Muscle of leg (tissue), 11 donors: ENCODE measurements around the gene NINJ1. TPM values are rescaled to one million over a fixed set of nuclear protein-coding genes. Genes with fewer than 3 reads are reported as not detected.

Experiments used
- DNase-seq: peaks from one replicate; pipeline ENCODE4 v3.0.0; 2013
- H3K27ac ChIP-seq: one replicate; pipeline ENCODE4 v1.5.1; 2013; ENCODE audit warnings: mild to moderate bottlenecking, low read length, control low read depth
- H3K27me3 ChIP-seq: one replicate; pipeline ENCODE4 v1.6.1; 2013; ENCODE audit warnings: low read length; ENCODE audit not compliant: control insufficient read depth, insufficient read depth
- H3K36me3 ChIP-seq: one replicate; pipeline ENCODE4 v1.6.1; 2013; ENCODE audit warnings: low read length; ENCODE audit not compliant: control insufficient read depth, insufficient read depth
- H3K4me1 ChIP-seq: one replicate; pipeline ENCODE4 v1.6.1; 2013; ENCODE audit warnings: low read length; ENCODE audit not compliant: control insufficient read depth, insufficient read depth
- H3K4me3 ChIP-seq: one replicate; pipeline ENCODE4 v1.5.1; 2013; ENCODE audit warnings: low read length, control low read depth
- H3K9me3 ChIP-seq: replicated peaks from 2 replicates; pipeline ENCODE4 v1.6.1; 2013; ENCODE audit warnings: low read depth, low read length; ENCODE audit not compliant: control insufficient read depth
- WGBS: methylation state at CpG from one replicate; pipeline ENCODE4 v1.1.5; 2013; ENCODE audit warnings: missing lambda C conversion rate; ENCODE audit not compliant: insufficient coverage; 5-methylcytosine and 5-hydroxymethylcytosine counted together
- polyA plus RNA-seq, 8 donors: library from polyadenylated mRNA; unstranded; fragments of 120-200 nt; gene quantifications; one replicate each; pipeline versions ENCODE4 v1.2.1 to v1.2.3, GENCODE V29; 2013; ENCODE audit warnings: inconsistent platforms in 1 of 8, low replicate concordance in 1 of 8; ENCODE audit not compliant: insufficient read length in 8 of 8, insufficient read depth in 1 of 8
- total RNA-seq: library from RNA; stranded (reverse); fragments of 120-200 nt; gene quantifications from one replicate; pipeline ENCODE4 v1.2.4, GENCODE V29; 2013

The NINJ1 gene
- total and polyA plus RNA-seq, 9 donors, result 23.9 to 39.8 (median 28.1) TPM

DNA sequence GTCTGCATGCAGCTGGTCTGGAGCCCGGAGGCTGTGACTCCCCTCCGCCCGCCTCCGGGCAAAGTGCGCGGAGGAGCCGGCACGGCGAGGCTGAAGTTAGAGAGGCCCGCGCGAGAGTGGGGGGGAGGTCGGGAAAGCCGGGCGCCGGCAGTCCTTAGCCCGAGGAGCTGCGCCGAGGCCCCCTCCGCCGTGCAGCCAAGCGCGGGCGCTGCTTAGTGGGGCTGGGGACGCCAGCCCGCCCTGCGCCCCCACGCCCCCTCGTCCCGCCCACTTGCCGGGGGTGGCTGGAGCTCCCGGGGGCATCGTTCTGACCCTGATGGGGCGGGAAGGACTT lies 403 bp downstream of the NINJ1 start:
- no peaks in the 10 kb centered on the region for H3K27me3 ChIP-seq
- H3K27ac ChIP-seq, result peak overlapping the region; percentile 96
- H3K36me3 ChIP-seq, result peaks cover 5% of the 10 kb centered on the region
- peak; percentile 92 for DNase-seq
- peaks cover 3% of the 10 kb centered on the region for H3K9me3 ChIP-seq
- H3K4me3 ChIP-seq, result peak overlapping the region; percentile 87
- 2% methylated on average over 34 of the region's 34 CpGs for WGBS
- peaks cover 66% of the 10 kb centered on the region for H3K4me1 ChIP-seq

DNA sequence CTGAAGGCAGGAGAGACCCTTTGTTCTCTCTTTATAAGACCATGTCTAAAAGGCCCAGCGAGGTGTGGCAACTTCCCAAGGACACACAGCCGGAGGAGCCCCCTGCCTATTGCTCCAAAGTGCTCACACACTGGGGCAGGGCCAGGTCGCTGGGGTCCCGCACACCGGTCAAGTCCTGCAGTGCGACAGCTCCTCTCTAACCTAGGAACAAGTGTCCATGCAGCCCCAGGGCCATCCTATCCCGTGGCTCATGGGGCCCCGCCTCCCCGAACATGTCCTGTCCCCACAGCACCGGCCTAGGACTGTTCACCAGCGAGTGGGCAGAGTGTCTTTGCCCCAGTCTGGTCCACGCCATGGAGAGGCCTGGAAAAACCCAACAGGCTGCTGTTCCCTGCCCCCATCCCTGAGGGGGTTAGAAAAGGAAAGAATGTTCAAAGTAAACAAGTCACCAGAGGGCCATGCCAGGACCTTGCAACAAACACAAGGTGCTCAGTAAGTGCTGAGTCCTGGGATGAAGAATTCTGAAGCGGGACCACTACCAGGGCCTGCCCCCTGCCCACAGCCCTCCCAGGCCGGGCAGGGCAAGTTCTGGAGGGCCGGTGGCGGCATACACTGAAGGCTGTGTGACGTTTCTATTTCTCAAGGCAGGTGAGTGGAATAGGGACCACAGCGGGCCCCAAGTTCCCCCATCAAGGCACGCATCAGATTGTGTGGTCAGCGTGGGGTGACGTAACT lies 938 bp downstream of the NINJ1 start:
- Histone ChIP-seq H3K27ac (peak overlapping the region; percentile 96), H3K27me3 (no peaks in the 10 kb centered on the region), H3K4me3 (peak overlapping the region; percentile 87), H3K9me3 (no peaks in the 10 kb centered on the region), H3K4me1 (peaks cover 72% of the 10 kb centered on the region), H3K36me3 (peaks cover 7% of the 10 kb centered on the region)
- peak; percentile 38 for DNase-seq
- 22% methylated on average over 20 of the region's 21 CpGs for WGBS

DNA sequence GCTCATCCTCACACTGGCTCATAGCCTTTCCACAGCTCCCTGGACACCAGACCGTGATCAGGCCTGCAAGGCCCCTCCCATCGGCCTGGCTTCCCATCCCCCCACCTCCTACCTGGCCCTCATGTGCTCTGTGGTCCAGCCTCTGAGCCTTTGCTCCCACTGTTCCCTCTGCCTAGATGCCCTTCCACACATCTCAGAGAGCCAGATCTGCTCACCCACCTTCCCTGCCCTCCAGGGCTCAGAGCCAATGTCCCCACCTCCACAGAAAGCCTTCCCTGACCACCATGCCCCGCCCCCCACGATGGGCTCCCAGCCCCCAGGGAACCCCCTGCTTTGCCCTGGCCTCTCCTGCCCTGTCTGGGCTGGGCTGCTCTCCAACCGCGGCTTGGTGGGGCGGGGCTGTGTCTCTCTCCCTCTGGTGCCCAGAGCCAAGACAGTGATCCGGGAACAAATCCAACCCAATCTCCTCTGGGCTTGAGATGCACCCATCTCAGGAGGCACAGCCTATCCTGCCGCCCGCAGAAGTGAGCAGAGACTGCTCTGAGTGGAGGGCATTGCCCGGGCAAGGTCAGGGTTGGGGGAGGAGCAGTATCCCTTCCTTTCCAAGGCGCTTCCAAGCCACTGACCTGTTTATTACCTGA lies 1.6 kb downstream of the NINJ1 start:
- Histone ChIP-seq H3K4me1 (peaks cover 79% of the 10 kb centered on the region), H3K36me3 (peaks cover 7% of the 10 kb centered on the region), H3K27me3 (no peaks in the 10 kb centered on the region), H3K4me3 (peak overlapping the region; percentile 87), H3K27ac (peak overlapping the region; percentile 96), H3K9me3 (no peaks in the 10 kb centered on the region)
- DNase-seq, result peak; percentile 43
- 38% methylated on average over 9 of the region's 12 CpGs for WGBS

DNA sequence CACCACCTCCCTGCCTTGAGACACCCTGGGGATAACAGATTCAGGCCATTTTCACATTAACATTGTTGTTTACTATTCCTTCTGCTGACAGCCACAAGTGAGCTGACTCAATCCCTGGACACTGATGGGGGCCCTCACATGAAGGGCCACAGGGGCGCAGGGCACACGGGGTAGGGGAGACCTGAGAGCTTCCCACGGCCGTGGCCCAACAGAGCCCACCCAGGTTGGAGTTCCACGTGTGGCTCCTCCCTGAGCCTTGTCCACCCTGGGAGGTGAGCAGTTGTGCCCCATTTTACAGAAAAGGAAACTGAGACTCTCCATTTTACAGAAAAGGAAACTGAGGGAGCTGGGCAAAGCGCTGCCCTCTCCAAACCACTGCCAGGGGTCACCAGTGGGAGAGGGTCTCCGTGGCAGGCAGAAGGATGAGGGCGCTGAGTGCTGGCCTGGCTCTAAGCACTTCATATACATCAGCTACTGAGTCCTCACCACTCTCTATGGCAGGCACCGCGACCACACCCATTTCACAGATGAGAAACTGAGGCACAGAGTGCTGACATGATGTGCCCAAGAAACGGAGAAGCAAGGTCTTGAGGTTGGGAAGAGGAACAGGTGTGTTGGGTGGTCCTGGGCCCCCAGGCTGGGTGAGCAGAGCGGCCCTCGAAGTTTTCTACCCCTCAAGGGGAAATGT lies 2.3 kb downstream of the NINJ1 start:
- peak overlapping the region; percentile 71 for H3K27ac ChIP-seq
- H3K4me1 ChIP-seq, result peaks cover 85% of the 10 kb centered on the region
- peaks cover 7% of the 10 kb centered on the region for H3K36me3 ChIP-seq
- DNase-seq, result peak; percentile 8
- H3K4me3 ChIP-seq, result peak overlapping the region; percentile 0
- H3K9me3 ChIP-seq, result no peaks in the 10 kb centered on the region
- WGBS, result 95% methylated on average over 3 of the region's 13 CpGs
- H3K27me3 ChIP-seq, result no peaks in the 10 kb centered on the region

DNA sequence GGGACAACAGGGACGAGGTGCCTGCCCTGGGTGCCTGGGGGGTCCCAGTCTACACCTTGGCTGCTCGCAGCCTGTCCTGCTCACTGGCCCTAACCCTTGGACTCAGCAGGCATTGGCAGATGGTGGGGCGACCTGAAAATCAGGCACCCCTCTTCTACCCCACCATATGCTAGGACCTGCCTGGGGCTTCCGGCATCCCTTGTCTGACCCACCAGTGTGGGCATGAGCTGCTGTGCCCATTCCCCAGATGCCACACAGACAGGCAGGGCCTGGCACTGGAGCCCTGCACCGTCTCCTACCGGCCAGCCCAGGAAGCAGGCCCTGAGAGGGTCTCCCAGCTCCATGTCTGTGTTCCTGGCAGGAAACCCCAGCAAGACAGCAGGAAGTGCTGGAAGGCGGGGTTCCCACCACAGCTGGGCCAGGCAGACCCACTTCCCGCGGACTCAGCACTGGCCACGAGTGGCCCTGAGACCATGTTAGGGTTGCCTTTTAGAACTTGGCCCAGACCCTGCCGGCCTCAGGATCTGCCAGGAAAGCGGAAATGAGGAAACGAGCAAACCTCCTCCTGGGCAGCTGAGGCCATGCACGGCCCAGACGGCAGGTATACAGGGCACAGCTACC lies 3.1 kb downstream of the NINJ1 start:
- WGBS, result 50% methylated on average over 13 of the region's 15 CpGs
- no peaks in the 10 kb centered on the region for H3K27me3 ChIP-seq
- H3K4me1 ChIP-seq, result peaks cover 91% of the 10 kb centered on the region
- H3K36me3 ChIP-seq, result peaks cover 7% of the 10 kb centered on the region
- DNase-seq, result peak; percentile 79
- no peak overlapping the region for H3K4me3 ChIP-seq
- H3K27ac ChIP-seq, result peak overlapping the region; percentile 71
- H3K9me3 ChIP-seq, result no peaks in the 10 kb centered on the region

DNA sequence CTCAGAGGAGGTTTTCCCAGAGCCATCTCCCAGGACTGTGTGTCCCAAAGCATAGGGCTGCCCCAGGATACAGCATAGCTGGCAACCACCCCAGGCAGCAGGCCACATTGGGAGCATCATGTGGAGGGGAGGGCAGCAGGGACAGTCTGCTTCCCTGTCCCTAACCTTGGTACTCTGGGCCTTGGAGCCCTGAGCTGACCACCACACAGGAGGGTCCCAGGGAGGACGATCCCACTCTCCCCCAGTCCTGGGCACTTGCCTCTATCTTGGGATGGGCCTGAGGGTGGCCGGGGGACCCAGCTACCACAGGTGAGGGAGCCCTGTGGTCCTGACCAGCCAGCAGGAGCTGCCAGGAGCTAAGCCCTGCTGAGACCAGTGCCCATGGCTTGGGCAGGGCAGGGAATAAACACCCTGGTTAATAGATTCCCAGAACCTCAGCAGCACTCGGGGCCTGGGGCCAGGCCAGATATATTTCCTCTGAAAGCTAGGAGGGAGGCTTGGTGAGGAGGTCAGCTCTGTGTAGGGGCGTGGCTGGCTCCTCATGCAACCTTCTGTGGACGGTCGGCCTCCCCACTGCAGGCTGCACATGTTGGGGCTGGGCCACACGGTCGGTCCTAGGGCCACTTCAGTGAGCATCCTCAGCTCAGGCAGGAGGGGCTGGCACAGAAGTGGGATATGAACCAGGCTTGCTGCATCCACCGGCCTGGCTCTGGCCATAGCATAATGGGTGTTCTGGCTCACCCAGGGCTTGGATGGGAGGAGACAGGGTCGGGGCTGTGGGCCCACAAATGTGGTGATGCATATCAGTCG lies 4.2 kb downstream of the NINJ1 start:
- peaks cover 16% of the 10 kb centered on the region for H3K36me3 ChIP-seq

DNA sequence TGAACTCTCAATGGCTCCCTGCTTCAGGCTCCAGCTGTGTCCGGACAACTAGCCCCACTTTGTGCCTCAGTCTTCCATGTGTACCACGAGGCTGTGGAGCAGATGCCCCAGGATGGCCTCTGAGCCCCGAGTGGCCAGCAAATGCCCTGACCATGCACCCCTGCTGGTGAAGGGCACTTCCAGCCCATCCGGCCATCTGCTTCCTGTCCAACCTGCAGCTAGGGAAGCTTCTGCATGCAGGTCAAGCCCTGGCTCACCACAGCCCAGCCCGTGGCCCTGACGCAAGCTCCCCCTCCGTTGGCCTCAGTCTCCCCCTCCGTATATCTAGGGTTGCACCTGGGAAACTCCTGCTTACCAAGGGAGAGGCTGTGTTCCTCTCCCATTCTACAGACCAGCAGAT lies 4.8 kb downstream of the NINJ1 start:
- H3K27me3 ChIP-seq, result no peaks in the 10 kb centered on the region
- H3K4me1 ChIP-seq, result peaks cover 76% of the 10 kb centered on the region
- H3K36me3 ChIP-seq, result peaks cover 20% of the 10 kb centered on the region
- WGBS, result 44% methylated on average over 5 of the region's 8 CpGs
- H3K9me3 ChIP-seq, result no peaks in the 10 kb centered on the region
- no peak overlapping the region for H3K4me3 ChIP-seq
- DNase-seq, result no peak
- peak overlapping the region; percentile 42 for H3K27ac ChIP-seq

More for the DNA sequence above, 4.2 kb downstream of the NINJ1 start:
- WGBS, result 59% methylated on average over 4 of the region's 11 CpGs
- Histone ChIP-seq H3K9me3 (no peaks in the 10 kb centered on the region), H3K27me3 (no peaks in the 10 kb centered on the region), H3K27ac (peak overlapping the region; percentile 42), H3K4me3 (no peak overlapping the region), H3K4me1 (peaks cover 82% of the 10 kb centered on the region)
- no peak for DNase-seq

DNA sequence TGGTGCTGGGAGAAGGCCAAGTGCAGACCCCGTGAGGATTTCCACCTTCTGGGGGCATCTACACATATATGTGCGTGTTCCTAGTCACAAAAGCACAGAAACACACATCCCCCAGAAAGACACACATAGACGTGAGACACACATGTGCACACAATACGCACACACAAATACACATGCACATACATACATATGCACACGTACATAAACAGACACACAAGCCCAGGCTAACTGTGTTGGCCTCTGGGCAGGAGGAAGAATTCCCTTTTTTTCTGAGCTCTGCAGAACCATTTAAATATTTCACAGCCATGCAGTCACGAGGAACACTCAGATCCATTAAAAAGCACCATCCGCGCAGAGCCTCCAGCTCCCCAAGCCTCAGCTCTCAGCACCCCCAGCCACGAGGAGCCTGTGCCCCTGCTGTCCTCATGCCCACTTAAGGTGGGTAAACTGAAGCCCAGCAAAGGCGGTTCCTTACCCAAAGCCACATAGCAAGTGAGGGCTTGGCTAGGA lies 5.3 kb downstream of the NINJ1 start:
- Histone ChIP-seq H3K4me1 (peaks cover 75% of the 10 kb centered on the region), H3K4me3 (no peak overlapping the region), H3K36me3 (peaks cover 24% of the 10 kb centered on the region), H3K27ac (peak overlapping the region; percentile 20), H3K27me3 (no peaks in the 10 kb centered on the region), H3K9me3 (no peaks in the 10 kb centered on the region)
- no peak for DNase-seq
- 91% methylated on average over 4 of the region's 10 CpGs for WGBS

DNA sequence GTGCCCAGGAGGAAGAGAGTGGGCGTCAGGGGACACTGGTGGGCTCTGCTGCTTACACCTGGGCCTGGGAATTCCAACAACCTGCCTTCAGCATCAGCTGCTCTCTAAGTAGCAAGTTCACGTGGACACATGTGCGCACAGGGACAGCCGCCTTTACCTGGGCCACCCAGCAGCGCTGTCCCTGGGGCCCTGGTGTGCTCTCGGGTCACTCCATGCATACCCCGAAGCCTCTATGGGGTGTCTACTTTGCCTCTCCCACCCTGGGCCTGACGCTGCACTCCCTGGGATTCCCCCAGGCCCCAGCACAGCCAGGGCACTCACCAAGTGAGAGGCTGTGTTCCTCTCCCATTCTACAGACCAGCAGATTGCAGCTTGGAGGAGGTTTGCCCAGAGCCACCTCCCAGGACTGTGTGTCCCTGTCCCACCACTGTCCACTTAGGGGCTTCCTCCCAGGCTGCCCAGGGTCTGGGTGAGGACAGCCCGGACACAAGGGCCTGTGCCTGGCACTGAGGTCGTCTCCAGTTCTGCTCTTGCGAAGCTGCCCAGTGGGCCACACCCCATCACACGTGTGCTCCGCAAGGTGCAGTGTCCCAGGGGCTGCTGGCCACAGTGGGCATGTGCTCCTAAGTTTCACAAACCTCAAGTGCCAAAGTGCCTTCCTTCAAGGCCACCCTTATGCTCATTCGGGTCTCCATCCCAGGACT lies 5.9 kb downstream of the NINJ1 start:
- no peaks in the 10 kb centered on the region for H3K27me3 ChIP-seq
- no peak overlapping the region for H3K4me3 ChIP-seq
- peaks cover 30% of the 10 kb centered on the region for H3K36me3 ChIP-seq
- peak overlapping the region; percentile 88 for H3K27ac ChIP-seq
- WGBS, result 80% methylated on average over 14 of the region's 14 CpGs
- DNase-seq, result no peak
- H3K4me1 ChIP-seq, result peaks cover 71% of the 10 kb centered on the region
- H3K9me3 ChIP-seq, result no peaks in the 10 kb centered on the region
